ENCODE results near the gene TESK2. TPM values are rescaled to one million over a fixed set of nuclear protein-coding genes. Genes with fewer than 3 reads are reported as not detected.
A peak's percentile ranks its signal among the peaks of the same experiment; 100 is the strongest.

The TESK2 gene
- total RNA-seq, 6 experiments from 2014 or later, result 2.7 to 5.5 (median 4.3) TPM

DNA sequence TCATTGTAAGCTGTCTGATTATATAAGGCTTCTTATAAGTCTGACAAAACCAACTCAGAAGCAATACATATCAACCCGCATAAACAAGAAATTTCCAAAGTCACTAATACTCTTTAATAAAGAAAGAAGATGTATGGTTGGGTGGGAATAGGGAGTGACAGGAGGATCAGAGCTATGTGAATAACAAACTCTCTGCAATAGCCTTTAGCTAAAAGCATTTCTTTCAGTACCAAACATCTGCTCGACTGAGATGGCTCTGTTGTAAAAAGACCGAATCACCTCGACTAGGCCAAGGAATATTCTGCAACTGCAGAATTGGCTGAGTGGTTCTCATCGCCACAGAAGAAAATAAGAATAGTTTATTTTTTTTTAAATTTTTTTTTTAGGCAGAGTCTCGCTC is 111.4 kb downstream of the TESK2 start:
- DNase-seq, result no peak
- H3K9me3 ChIP-seq, result no peaks in the 10 kb centered on the region
- TF ChIP-seq, protein P1, sequence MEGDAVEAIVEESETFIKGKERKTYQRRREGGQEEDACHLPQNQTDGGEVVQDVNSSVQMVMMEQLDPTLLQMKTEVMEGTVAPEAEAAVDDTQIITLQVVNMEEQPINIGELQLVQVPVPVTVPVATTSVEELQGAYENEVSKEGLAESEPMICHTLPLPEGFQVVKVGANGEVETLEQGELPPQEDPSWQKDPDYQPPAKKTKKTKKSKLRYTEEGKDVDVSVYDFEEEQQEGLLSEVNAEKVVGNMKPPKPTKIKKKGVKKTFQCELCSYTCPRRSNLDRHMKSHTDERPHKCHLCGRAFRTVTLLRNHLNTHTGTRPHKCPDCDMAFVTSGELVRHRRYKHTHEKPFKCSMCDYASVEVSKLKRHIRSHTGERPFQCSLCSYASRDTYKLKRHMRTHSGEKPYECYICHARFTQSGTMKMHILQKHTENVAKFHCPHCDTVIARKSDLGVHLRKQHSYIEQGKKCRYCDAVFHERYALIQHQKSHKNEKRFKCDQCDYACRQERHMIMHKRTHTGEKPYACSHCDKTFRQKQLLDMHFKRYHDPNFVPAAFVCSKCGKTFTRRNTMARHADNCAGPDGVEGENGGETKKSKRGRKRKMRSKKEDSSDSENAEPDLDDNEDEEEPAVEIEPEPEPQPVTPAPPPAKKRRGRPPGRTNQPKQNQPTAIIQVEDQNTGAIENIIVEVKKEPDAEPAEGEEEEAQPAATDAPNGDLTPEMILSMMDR (IDR thresholded peaks at IDR 0.05), result no peak
- no peak for TF ChIP-seq POLR2A (IDR thresholded peaks at IDR 0.05)
- 98% methylated on average over 5 of the region's 6 CpGs for WGBS (ENCODE audit: insufficient coverage, low coverage, low lambda C conversion rate, missing lambda C conversion rate)
- H3K36me3 ChIP-seq, result no peaks in the 10 kb centered on the region
- ATAC-seq, result no peak
- H3K27ac ChIP-seq, result no peak overlapping the region
- H3K4me1 ChIP-seq, result peaks cover 0 to 8% (median 0%) of the 10 kb centered on the region in 4 donors
- H3K27me3 ChIP-seq, result no peaks in the 10 kb centered on the region
- no peak overlapping the region for H3K4me3 ChIP-seq
- intact Hi-C loops (cut with DNase I), result no loop called here

DNA sequence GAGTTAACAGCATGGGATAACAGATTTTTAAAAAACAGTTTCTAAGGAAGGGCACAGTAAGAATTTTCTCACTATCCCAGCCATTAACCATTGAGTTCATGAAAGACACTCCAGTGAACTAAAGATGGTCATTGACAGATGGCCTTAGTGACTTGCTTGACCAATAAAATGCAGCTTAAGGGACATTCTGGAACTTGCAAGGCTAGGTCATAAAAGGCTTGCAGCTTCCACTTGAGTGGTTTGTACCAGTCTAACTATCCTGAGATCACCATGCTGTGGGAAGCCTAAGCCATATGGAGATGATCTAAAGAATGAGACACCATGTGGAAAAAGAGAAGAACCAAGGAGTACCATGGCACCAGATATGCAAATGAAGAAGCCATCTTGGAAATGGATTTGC is 112.8 kb downstream of the TESK2 start:
- Histone ChIP-seq H3K9me3 (no peaks in the 10 kb centered on the region), H3K27ac (no peak overlapping the region), H3K4me3 (no peak overlapping the region), H3K27me3 (no peaks in the 10 kb centered on the region), H3K4me1 (peaks cover 0 to 16% (median 0%) of the 10 kb centered on the region in 4 donors), H3K36me3 (no peaks in the 10 kb centered on the region)
- intact Hi-C loops (cut with DNase I), result no loop called here
- TF ChIP-seq POLR2A (IDR thresholded peaks at IDR 0.05), result no peak
- TF ChIP-seq, protein P1 (IDR thresholded peaks at IDR 0.05), result no peak
- DNase-seq, result no peak
- ATAC-seq, result no peak

DNA sequence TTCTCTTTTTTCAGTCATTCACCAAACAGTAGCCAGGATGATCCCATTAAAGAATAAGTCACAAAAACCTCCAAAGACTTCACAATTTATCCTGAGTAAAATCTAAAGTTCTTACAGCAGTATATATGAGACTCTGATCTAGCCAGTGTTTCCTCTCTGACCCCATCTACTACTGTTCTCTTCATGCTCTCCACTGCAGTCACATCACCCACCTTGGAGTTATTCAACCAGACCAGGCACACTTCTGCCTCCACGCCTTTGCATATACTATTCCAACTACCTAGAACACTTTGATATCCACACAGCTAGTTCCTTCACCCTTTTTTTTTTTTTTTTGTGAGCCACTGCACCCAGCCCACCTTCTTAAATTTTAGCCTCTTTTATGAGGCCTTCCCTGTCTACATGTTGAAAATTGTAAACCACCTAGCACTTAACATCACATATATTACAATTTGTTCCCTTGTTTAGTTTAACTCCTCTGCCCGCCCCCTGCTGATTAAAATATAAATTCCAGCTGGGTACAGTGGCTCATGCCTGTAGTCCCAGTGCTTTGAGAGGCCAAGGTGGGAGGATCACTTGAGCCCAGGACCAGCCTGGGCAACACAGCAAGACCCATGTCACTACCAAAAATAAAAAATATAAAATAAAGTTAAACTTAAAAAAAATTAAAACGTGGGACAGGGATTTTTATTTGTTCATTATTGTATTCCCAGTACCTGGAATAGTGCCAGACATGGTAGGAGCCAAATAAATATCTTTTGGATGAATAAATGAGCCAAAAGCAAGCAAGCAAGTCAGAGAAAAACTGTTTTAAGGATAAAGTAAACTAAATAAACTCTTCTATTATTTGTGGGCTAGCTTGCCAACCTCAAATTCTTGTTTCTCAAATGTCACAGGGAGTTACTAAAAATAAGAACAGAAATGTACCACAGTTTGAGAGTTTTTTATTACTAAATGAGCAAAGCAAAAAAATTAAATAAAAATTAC is 115.6 kb downstream of the TESK2 start:
- ATAC-seq, result no peak
- intact Hi-C loops (cut with DNase I), result no loop called here
- no peaks in the 10 kb centered on the region for H3K36me3 ChIP-seq
- TF ChIP-seq, protein P1 (IDR thresholded peaks at IDR 0.05), result no peak
- no peak for TF ChIP-seq POLR2A (IDR thresholded peaks at IDR 0.05)
- WGBS (ENCODE audit: insufficient coverage, low coverage, low lambda C conversion rate, missing lambda C conversion rate), result 56% methylated on average over 3 of the region's 3 CpGs
- DNase-seq, result no peak
- no peak overlapping the region for H3K4me3 ChIP-seq
- no peak overlapping the region for H3K27ac ChIP-seq
- peaks cover 0 to 7% (median 0%) of the 10 kb centered on the region in 4 donors for H3K4me1 ChIP-seq
- no peaks in the 10 kb centered on the region for H3K9me3 ChIP-seq
- no peaks in the 10 kb centered on the region for H3K27me3 ChIP-seq

DNA sequence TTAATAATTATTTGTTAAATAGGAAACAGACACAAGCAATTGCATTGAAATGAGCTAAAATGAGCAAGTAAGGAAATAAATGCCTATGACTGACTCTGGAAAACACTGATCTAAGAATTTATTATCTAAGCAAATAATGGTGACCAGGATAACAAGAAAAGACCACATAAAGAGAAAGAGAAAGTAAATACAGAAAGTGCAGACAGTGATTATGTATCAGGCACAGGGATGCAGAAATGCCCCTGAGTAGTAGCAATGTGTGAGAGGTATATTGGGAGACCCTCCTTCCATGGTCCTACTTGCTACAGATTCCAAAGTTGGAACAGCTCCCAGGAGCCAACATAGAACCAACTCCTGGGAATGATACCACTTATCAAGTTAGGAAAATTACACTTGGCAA is 117.4 kb downstream of the TESK2 start:
- Histone ChIP-seq H3K4me1 (peaks cover 0 to 7% (median 0%) of the 10 kb centered on the region in 4 donors), H3K27ac (no peak overlapping the region), H3K36me3 (no peaks in the 10 kb centered on the region), H3K27me3 (no peaks in the 10 kb centered on the region), H3K9me3 (no peaks in the 10 kb centered on the region), H3K4me3 (no peak overlapping the region)
- no peak for DNase-seq
- peak in 1 of 4 donors; percentile 57 for ATAC-seq
- TF ChIP-seq, protein P1 (IDR thresholded peaks at IDR 0.05), result no peak
- TF ChIP-seq POLR2A (IDR thresholded peaks at IDR 0.05), result no peak
- intact Hi-C loops (cut with DNase I), result no loop called here

Data from right lobe of liver (tissue), 6 donors.